Anterior cingulate cortex (tissue), 58 donors: ENCODE results near the gene CFAP54.
A peak's percentile ranks its signal among the peaks of the same experiment; 100 is the strongest.
"Not testable (repeated sequence)": the region's sequence is repeated elsewhere in the genome, so short reads cannot be mapped to it uniquely, and the experiment has no call there.

ENCODE experiments used
- DNase-seq, 58 donors: peaks; one replicate each; lab custom pipeline; 2025; lab: John Stamatoyannopoulos, UW

The CFAP54 gene

GRCh38 chr12:96729466-96729865, 240.1 kb downstream of the CFAP54 start:
- DNase-seq, result not testable (repeated sequence)

- no peak for DNase-seq
Measured at GRCh38 chr12:96729886-96730285, 240.5 kb downstream of the CFAP54 start.

- DNase-seq, result no peak
Measured at GRCh38 chr12:96743606-96744005, 254.2 kb downstream of the CFAP54 start.

GRCh38 chr12:96749999-96750398, 260.6 kb downstream of the CFAP54 start:
- no peak for DNase-seq

- DNase-seq, result no peak
Measured at GRCh38 chr12:96751626-96752025, 262.2 kb downstream of the CFAP54 start.

GRCh38 chr12:96752211-96752610, 262.8 kb downstream of the CFAP54 start:
- DNase-seq, result no peak

GRCh38 chr12:96766232-96766631, 276.9 kb downstream of the CFAP54 start:
- no peak for DNase-seq

GRCh38 chr12:96769400-96769799, 280.0 kb downstream of the CFAP54 start:
- DNase-seq, result no peak

GRCh38 chr12:96770219-96771102, 281.1 kb downstream of the CFAP54 start:
- peak in 1 of 58 donors; percentile 2 for DNase-seq

- no peak for DNase-seq
Measured at GRCh38 chr12:96773031-96773430, 283.7 kb downstream of the CFAP54 start.

- no peak for DNase-seq
Measured at GRCh38 chr12:96774496-96775256, 285.3 kb downstream of the CFAP54 start.

GRCh38 chr12:96776908-96777307, 287.5 kb downstream of the CFAP54 start:
- DNase-seq, result no peak

- DNase-seq, result no peak
Measured at GRCh38 chr12:96780330-96780729, 291.0 kb downstream of the CFAP54 start.

GRCh38 chr12:96786791-96787190, 297.4 kb downstream of the CFAP54 start:
- DNase-seq, result no peak

GRCh38 chr12:96803969-96804368, 314.6 kb downstream of the CFAP54 start:
- DNase-seq, result no peak

GRCh38 chr12:96806272-96806671, 316.9 kb downstream of the CFAP54 start:
- no peak for DNase-seq

GRCh38 chr12:96807741-96808140, 318.4 kb downstream of the CFAP54 start:
- DNase-seq, result no peak

GRCh38 chr12:96808587-96808986, 319.2 kb downstream of the CFAP54 start:
- no peak for DNase-seq

GRCh38 chr12:96809522-96809921, 320.1 kb downstream of the CFAP54 start:
- DNase-seq, result no peak

GRCh38 chr12:96810057-96810456, 320.7 kb downstream of the CFAP54 start:
- no peak for DNase-seq

GRCh38 chr12:96810477-96810876, 321.1 kb downstream of the CFAP54 start:
- no peak for DNase-seq

- no peak for DNase-seq
Measured at GRCh38 chr12:96811083-96811482, 321.7 kb downstream of the CFAP54 start.
